Adipocyte (in vitro differentiated cells): ENCODE measurements around the gene ANKRD33B.
"Not testable (repeated sequence)": the region's sequence is repeated elsewhere in the genome, so short reads cannot be mapped to it uniquely, and the experiment has no call there.

Source experiments
- DNase-seq: peaks from one replicate; pipeline ENCODE4 v3.0.0-alpha.2; 2015; ENCODE audit warnings: low read depth
- H3K27me3 ChIP-seq: replicated peaks from 2 replicates; pipeline ENCODE4 v1.7.0; 2013; ENCODE audit warnings: mild to moderate bottlenecking, low read length, moderate library complexity; ENCODE audit not compliant: control insufficient read depth, insufficient read depth
- H3K36me3 ChIP-seq: 2 replicates; pipeline ENCODE4 v1.7.0; 2013; ENCODE audit warnings: low read length, mild to moderate bottlenecking, moderate library complexity; ENCODE audit not compliant: control insufficient read depth, insufficient read depth, severe bottlenecking
- H3K4me1 ChIP-seq: 2 replicates; pipeline ENCODE4 v1.7.0; 2013; ENCODE audit warnings: mild to moderate bottlenecking, low read length, moderate library complexity; ENCODE audit not compliant: control insufficient read depth, insufficient read depth
- H3K4me3 ChIP-seq: 2 replicates; pipeline ENCODE4 v1.7.0; 2013; ENCODE audit warnings: mild to moderate bottlenecking, low read length, moderate library complexity
- H3K9ac ChIP-seq: 2 replicates; pipeline ENCODE4 v1.7.0; 2013; ENCODE audit warnings: mild to moderate bottlenecking, low read length, moderate library complexity
- H3K9me3 ChIP-seq: 2 replicates; pipeline ENCODE4 v1.7.0; 2013; ENCODE audit warnings: mild to moderate bottlenecking, low read length, moderate library complexity; ENCODE audit not compliant: control insufficient read depth

ANKRD33B gene

DNA sequence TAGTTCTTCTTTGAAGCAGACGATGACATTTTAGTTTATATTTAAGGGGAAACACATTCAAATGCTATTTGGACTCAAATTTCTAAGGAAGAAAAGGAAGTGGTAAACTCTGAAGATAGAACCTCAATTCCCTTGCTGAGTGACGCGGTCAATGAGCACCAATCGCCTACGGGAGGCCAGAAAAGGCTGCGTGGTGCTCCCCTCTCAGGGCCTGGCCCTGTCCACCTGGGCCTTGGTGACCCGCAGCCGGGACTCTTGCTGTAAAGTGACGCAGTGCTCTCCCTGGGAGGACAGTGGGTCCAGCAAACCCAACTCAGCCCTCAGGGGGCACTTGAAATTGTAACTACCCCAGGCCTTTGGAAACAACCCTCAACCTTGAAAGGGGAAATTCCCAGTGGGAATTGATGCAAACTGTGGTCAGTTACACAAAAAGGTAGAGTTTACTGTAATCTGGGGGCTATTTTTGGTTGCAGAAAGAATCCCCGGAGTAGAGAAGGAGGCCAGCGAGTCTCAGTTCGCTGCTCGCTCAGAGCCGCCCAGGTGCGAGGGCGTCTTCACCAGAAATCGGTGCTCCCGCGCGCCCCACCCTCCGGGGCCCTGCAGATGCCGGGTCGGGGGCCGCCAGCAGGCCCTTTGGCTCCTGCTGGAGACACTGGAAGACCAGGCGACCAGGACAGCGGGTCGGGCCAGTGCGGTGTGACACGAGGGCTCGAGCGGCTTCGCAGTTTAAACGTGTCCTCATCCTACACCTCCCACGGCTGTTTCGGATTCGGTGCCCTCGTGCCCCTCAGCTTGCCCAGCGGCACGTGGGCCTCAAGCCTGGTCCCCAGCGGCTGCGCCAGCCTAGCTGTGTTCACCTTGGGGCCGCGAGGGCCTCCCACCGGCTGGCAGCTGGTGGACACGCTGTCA is 1.4 kb upstream of the ANKRD33B start:
- Histone ChIP-seq H3K9me3 (no peaks in the 10 kb centered on the region), H3K4me3 (peak overlapping the region; percentile 90), H3K4me1 (peaks cover 27% of the 10 kb centered on the region), H3K27me3 (no peaks in the 10 kb centered on the region), H3K9ac (peak overlapping the region; percentile 78), H3K36me3 (no peaks in the 10 kb centered on the region)
- DNase-seq: no peak

DNA sequence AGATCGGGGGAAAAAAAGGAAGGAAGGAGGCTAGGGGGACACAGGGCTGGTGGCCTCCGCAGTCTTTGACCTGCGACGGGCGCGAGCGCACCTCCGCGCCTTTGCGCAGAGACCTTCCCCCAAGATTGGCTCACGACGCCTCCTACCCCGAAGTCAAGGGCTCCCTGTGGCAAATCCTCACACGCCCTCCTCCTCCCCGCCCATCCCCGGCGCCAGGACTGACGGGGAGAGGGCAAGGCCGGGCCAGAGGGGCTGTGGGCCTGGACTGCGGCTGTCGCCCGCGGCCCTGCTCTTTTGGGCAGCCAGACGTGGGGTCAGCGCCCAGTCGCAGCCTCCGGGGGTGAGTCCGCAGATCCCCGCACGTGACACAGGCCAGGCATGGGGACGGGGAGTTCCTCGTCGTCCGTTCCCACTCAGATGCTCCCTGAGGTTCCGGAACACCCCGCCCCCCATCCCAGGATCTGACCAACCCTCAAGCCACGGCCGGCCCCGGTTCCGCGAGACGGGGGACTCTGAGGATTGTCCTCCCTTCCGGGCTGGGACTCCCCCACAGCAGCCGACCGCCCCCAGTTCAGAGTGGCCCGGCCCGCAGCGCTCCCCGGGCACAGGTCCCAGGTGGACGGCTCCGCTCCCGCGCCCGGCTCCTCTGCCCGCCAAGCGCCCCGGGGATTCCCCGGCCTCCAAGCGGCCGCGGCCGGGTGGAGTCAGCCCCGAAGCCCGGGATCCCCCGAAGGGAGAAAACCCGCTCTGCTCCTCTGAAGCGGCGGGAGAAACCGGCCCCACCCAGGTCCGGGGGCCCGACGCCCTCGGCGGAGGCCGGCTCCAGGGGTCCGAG is 543 bp upstream of the ANKRD33B start:
- H3K9me3 ChIP-seq: no peaks in the 10 kb centered on the region
- DNase-seq: peak; percentile 83
- H3K27me3 ChIP-seq: no peaks in the 10 kb centered on the region

DNA sequence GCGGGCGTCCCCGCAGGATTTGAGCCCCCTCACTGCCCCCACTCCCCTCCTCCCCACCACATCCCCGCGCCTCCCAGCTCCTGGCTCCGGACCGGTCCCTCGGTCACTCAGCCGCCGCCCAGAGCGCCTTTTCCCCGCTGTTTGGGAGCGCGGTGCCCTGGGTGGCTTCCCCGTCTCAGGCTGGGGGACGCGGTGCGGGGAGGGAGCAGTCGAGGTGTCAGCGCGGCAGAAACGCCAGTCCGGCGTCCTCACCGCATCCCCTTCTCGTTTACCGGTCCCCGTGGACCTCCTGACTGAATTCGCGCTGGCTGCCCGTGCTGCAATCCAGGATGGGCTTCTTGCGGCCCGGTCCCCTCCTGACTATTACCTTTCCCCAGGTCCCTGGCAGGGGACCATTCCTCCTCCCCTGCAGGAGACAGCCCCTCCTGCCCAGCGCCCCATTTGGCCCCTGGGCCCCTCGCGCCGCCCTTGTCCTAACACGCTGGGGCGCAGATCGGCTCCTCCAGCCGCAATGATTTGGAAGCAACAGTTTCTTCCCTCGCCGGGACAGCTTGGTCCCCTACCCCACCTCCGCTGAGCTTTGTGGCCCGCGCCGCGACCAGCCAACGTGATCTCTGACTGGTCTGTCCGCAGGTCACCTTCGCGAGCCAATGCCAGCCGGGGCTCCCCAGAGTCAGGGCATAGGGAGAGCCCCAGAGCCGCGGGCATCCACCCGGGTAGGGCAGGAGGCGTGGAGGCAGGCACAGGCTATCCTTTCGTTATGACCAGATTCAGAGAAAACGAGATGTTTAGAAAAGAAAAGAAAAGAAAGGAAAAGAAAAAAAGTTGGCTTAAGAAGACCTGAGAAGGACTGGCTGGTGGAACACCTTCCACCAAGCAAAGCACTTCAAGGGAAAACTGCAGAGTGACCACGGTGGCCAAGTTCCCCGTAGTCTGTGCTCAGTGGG is 1.2 kb downstream of the ANKRD33B start:
- Histone ChIP-seq H3K9me3 (no peaks in the 10 kb centered on the region), H3K4me3 (peak overlapping the region; percentile 90), H3K9ac (peak overlapping the region; percentile 90), H3K4me1 (peaks cover 36% of the 10 kb centered on the region), H3K36me3 (no peaks in the 10 kb centered on the region), H3K27me3 (no peaks in the 10 kb centered on the region)
- DNase-seq: peak; percentile 59

More for the DNA sequence above, 543 bp upstream of the ANKRD33B start:
- Histone ChIP-seq H3K4me1 (peaks cover 31% of the 10 kb centered on the region), H3K36me3 (no peaks in the 10 kb centered on the region), H3K4me3 (peak overlapping the region; percentile 90), H3K9ac (peak overlapping the region; percentile 78)

DNA sequence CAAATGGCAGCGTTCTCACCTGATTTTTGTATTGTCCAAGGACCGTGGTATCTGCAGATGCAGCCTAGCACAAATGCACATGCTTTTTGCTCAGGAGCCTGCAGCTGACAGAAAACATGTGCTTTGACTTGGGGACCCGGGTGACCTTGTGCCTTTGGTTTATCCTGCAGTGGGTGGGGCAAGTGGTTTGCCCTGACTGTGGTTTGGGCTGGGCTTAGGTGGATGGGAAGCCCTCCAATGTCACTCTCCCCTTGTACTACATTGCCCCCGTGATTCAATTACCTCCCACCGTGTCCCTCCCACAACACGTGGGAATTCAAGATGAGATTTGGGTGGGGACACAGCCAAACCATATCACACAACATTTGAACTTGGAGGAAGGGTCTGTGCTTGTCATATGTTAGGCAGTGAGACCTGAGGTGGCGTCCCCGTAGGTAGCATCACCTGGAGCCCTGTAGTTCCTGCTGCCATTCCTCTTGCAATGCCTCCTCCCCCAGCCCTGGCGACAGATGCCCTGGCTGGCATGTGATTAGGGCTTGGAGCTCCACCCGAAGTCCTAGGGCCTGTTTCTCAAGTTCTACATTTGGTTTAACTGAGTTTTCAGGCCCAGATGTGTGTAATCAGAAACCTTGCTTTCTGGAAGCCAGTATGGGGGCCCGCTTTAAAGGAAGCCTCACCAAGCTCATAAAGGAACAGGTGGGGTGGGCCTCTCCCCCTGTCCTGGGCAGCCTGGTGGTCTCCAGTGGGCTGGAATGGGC is 2.1 kb downstream of the ANKRD33B start:
- no peaks in the 10 kb centered on the region for H3K27me3 ChIP-seq
- peaks cover 34% of the 10 kb centered on the region for H3K4me1 ChIP-seq
- peak overlapping the region; percentile 90 for H3K9ac ChIP-seq
- no peaks in the 10 kb centered on the region for H3K9me3 ChIP-seq
- no peaks in the 10 kb centered on the region for H3K36me3 ChIP-seq
- peak; percentile 60 for DNase-seq
- peak overlapping the region; percentile 90 for H3K4me3 ChIP-seq

DNA sequence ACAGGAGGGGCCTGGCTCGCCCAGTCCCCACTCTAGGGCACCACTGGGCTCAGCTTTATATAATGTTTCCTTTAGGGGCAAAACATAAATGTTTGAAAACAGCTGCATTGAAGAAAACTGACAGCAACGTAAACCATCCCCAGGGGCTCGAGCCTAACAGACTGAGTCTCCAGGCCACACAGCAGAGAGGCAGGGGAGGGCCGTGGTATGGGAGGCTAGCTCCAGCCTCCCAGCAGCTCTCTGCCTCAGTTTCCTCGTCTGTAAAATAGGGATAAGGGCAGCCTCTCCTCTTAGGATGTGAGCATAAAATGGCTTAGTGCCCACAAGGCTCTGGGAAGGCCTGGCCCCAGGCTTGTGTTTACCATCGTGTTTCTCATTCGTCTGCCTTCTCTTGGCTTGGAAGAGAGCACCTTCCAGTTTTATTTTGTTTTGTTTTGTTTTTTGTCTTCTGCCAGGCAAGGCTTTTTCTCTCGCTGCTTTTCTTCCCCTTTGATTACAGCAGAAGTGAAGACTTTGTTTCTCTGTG is 2.7 kb downstream of the ANKRD33B start:
- Histone ChIP-seq H3K4me1 (peaks cover 34% of the 10 kb centered on the region), H3K4me3 (peak overlapping the region; percentile 90), H3K27me3 (no peaks in the 10 kb centered on the region), H3K9ac (peak overlapping the region; percentile 76), H3K36me3 (no peaks in the 10 kb centered on the region), H3K9me3 (no peaks in the 10 kb centered on the region)
- no peak for DNase-seq

DNA sequence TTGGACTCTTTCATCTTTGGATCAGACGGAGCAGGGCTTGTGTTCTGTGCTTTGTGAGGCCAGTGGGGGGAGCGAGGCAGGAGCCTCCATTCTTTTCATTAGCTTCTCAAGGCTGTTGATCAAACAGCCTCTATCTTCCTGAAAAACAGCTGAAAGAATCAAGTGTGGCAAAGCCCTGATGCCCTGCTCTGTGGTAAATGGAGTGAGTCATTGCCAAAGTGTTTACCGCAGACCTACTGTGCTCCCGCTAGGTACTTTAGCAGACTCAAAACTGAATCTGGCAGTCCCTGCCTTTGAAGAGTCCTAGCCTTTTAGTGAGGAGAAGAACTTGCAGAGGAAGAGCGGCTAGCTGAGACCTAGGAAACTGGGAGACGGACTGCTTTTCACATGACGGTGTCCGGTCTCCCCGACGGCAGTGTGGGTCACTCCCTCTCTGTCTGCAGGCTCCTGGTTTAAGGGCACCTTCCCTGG is 3.3 kb downstream of the ANKRD33B start:
- Histone ChIP-seq H3K4me3 (peak overlapping the region; percentile 90), H3K36me3 (no peaks in the 10 kb centered on the region)

DNA sequence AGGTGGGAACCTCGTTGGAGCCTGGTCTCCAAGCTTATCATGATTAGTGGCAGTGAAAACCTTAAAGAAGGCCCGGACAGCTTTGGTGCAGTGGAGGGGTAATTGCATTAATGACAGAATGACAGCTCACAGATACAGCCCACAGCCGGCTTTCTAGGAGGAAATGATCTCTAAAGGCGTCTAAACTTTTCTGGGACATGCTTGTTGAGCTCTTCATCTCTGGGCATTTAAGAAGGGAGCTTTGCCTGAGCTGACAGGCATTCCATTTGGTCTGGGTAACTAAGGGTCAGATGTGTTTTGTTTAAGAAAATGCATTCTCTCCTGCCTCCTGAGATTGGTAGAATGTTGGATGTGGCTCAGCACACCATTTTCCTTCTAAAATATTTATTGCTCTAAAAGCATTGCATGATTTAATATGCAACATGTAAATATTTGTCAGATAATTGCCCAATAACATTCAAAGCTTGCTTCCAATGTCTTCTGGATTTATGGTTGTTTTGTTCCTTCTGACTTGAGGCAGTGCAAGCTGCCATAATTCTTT is 4.0 kb downstream of the ANKRD33B start:
- no peaks in the 10 kb centered on the region for H3K9me3 ChIP-seq
- peaks cover 2% of the 10 kb centered on the region for H3K36me3 ChIP-seq
- H3K27me3 ChIP-seq: no peaks in the 10 kb centered on the region
- H3K9ac ChIP-seq: peak overlapping the region; percentile 76
- H3K4me1 ChIP-seq: peaks cover 34% of the 10 kb centered on the region
- peak; percentile 74 for DNase-seq
- H3K4me3 ChIP-seq: peak overlapping the region; percentile 90

More for the DNA sequence above, 3.3 kb downstream of the ANKRD33B start:
- Histone ChIP-seq H3K27me3 (no peaks in the 10 kb centered on the region), H3K4me1 (peaks cover 34% of the 10 kb centered on the region), H3K9ac (peak overlapping the region; percentile 76), H3K9me3 (no peaks in the 10 kb centered on the region)
- no peak for DNase-seq

DNA sequence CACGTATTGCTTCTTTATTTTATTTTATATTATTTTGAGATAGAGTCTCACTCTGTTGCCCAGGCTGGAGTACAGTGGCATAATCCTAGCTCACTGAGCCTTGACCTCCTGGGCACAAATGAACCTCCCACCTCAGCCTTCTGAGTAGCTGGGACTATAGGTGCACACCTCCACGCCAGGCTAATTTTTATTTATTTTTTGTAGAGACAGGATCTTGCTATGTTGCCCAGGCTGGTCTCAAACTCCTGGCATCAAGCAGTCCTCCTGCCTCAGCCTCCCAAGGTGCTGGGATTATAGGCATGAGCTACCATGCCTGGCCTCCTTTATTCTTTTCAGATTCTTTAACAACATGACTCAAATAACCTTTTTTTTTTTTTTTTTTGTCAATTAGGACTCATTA is 6.7 kb downstream of the ANKRD33B start:
- not testable (repeated sequence) for H3K9me3 ChIP-seq, H3K4me3 ChIP-seq, H3K36me3 ChIP-seq, H3K27me3 ChIP-seq, H3K9ac ChIP-seq, DNase-seq
- peaks cover 34% of the 10 kb centered on the region for H3K4me1 ChIP-seq

DNA sequence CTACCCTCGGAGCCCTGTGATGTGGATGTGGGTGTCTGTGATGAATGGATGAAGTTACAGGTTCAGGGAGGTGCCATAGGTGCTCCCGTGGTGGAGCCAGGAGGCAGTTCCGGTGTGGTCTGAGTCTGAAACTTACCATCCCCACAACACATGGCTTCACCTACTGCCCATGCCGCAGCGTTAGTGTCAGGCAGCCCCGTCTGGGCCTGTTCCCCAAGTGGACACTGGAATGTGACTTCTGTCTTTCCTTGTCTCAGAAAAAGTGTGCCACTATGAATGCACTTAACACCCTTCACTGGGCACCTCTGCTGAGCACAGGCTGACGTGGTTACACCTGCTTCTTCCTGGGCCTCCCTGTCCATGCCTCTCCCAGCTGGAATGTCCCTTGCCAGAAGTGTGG is 8.6 kb downstream of the ANKRD33B start:
- peaks cover 8% of the 10 kb centered on the region for H3K36me3 ChIP-seq
- H3K9me3 ChIP-seq: no peaks in the 10 kb centered on the region
- H3K9ac ChIP-seq: no peak overlapping the region
- H3K4me3 ChIP-seq: no peak overlapping the region
- peaks cover 18% of the 10 kb centered on the region for H3K4me1 ChIP-seq
- H3K27me3 ChIP-seq: no peaks in the 10 kb centered on the region
- DNase-seq: no peak
